ENCODE results near the gene SH3BP4.

GRCh38 chr2:235044501-235045271 lies 92.9 kb downstream of the SH3BP4 start:
- no peak for TF ChIP-seq POLR2A (IDR thresholded peaks at IDR 0.05)
- TF ChIP-seq CTCF (IDR thresholded peaks at IDR 0.05): no peak

Data from uterus (tissue), 2 donors.